ENCODE data around the gene EN1.

Gene EN1

GRCh38 chr2:118842661-118843482 lies 4.6 kb downstream of the EN1 start:
- DNase-seq: no peak

GRCh38 chr2:118841828-118842461 lies 5.5 kb downstream of the EN1 start:
- DNase-seq: no peak

DNA sequence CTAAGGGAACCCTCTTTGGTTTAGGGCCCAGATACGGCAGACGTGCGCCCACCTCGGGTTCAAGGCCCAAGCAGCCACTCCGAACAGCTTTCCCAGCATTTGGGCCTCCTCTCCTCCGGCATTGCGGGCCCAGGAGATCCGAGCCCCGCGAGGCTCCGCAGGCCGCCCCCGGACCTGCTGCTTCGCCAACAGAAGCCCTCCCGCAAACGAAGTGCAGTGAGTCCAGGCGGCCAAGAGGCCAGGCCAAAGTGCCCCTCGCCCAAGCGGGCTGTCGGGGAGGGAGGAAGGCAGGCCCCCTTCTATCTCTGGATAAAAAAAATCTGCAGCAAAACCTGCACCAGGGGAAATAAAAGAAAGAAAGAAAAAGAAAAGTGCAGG lies 6.0 kb downstream of the EN1 start:
- DNase-seq: no peak

DNA sequence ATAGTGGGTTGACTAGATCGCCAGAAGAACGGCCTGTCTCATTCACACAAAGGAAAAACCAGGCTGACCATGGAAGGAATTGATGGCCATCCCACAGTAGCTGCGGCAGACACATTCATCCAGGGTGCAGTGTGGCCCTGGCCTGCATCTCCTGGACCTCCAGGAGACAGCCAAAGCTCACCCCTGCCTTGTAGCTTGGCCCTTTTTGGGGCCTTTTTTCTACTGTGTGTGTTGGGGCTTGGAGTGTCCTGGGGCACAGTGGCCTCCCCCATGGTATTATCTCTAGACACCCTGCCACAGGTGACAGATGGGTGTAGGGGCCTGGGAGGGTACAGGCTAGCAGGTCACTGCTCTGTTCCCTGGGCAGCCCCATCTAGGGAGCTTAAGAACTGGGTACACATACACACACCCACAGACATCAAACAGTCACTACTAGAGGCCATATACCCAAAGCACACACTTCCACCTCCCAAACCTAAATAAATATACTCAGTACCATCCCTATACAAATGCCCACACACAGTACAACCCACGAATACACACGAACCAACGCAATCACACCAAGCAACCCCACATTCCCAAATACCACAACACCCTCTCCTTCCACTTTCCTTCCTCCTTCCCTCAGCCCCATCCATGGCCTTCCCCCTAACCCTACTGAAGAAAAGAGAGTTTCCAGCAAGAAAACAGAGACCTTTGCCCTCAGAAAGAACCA lies 8.6 kb downstream of the EN1 start:
- no peak for DNase-seq

DNA sequence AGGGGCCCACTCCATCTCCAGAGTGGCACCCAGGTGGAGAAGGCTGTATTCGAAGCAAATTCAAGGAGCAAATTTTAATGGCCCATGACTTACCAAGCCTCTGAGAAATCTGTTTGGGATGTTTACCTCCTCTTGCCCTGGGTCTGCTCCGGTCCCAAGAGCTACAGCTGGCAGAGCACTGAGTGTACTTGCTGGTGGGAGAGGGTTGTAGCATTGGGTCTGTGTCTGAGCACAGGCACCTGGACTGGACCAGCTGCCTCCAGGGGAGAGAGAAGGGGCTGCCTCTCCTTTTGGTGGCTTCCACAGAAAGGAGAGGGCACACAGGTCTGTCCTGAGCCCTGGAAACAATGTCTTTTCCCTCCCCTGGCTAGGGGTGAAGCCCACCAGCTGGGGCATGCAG lies 9.8 kb downstream of the EN1 start:
- no peak for DNase-seq

- no peak for DNase-seq
Measured at GRCh38 chr2:118837067-118837466, 10.4 kb downstream of the EN1 start.

- no peak for DNase-seq
Measured at GRCh38 chr2:118836411-118836930, 11.0 kb downstream of the EN1 start.

- no peak for DNase-seq
Measured at GRCh38 chr2:118835746-118836410, 11.6 kb downstream of the EN1 start.

DNA sequence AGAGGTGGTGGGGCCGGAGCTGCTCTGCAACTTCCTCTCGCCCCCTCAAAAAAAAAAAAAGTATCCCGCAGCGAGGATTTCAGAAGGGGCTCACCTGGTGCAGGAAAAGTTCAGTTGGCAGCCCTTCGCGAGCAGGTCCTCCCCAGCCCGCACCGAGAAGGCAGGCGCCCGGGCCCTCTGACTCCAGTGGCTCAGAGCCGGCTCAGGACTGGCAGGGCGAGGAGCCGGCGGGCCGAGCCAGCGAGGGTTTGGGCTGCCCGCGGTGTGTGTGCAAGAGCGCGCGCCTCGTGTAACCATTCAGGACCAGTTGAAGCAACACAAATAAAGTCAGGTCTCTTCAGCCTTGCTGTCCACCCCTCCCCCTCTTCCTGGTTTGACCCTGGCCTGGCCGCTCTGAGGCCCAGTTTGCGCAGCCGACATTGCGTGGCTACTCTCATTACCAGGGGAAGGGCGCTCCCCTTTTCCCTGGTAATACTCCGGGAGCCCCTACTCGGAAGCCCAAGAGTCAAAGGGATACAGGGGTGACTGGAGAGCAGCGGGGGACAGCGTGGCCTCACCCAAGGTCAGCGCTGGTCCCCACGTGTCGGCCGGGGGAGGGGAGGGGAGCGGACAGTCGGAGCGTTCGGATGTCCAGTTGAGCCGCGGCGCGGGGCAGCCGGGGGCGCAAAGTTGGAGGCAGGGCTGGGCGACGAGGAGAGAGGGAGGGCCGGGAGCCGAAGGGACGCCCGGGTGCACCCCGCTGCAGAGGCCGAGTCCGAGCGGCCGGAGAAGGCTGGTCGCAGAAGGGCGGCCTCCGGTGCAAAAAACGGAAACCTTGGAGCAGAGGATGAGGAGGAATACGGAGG lies 12.3 kb downstream of the EN1 start:
- no peak for DNase-seq

- DNase-seq: no peak
Measured at GRCh38 chr2:118834440-118834810, 13.0 kb downstream of the EN1 start.

- DNase-seq: no peak
Measured at GRCh38 chr2:118833716-118834439, 13.6 kb downstream of the EN1 start.

DNA sequence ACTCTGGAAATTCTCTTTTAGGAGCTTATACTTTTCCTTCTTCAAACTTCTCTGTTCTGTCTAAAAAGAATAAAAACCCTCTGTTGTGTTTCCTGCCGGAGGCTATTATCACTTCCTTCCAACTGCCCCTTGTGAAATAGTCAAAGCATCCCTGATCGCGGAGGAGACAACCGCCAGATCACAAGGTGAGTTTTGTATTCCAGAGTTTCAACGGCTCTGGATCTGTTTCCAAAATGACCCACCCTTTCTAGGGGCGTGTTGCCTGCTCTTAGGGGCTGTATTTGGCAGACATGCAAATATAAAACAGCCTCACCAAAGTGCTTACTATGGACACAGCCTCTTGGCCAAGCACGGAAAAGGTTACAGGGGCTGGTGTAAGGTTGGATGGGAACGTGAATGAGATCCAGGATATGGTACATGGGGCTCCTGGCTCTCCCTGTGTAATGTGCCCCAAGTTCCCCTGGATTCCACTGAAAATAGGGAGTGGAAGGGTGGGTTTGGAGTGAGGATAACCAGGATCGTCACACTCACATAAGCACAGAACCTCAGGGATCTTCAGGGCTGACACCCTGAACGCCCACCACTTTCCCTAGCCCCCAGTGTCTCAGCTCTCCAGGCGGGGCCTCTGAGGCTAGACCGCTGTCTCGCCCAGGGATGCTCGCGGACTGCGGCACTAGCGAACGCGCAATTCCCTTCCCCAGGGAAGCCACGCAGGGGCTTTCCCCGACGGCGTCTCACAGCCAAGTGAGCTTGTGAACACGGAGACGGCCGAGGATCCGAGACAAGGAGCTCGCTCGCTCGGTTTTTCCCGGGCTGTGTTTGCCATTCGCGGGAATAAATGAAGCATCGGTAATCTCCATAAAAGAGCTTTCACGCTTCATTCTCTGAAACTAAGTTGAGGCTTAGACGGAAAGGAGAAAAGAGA lies 14.4 kb downstream of the EN1 start:
- no peak for DNase-seq

- no peak for DNase-seq
Measured at GRCh38 chr2:118832071-118832790, 15.2 kb downstream of the EN1 start.

DNA sequence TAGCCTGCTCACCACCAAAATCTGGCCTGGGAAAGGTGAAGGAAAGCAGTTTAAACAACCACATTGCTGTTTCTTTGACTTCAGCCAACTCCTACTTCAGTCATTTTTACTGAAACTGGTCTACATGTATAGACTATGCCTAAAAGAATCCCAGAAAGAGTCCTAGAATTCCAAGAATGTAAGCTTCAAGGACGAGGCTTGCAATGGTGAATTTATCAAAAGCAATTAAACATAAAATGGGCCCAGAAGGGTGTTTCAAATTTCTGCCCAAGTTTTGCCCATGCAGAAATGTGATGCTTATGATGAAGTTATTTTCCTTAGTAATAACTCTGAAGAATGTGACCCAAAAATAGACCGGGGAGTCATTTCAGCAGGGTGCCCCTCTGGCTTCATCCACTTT lies 16.6 kb downstream of the EN1 start:
- no peak for DNase-seq

- no peak for DNase-seq
Measured at GRCh38 chr2:118830118-118830517, 17.3 kb downstream of the EN1 start.

DNA sequence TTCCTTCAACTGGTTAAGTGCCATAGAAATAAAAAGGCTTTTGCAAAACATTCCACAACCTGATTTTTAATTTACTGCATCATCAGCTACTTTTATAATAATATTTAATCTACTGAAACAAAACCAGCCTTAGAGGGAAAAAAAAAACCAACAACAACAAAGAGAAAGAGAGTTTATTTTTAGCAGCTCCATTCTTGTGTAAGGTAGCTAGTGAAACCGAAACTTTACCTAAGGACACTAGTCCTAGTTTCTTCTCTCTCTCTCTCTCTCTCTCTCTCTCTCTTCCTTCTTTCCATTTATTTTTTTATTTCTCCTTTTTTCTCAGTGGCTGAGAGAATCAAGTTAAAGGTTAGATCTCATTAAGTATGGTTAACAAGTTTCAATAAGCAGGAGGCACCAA lies 21.4 kb downstream of the EN1 start:
- DNase-seq: no peak

- no peak for DNase-seq
Measured at GRCh38 chr2:118823633-118824032, 23.8 kb downstream of the EN1 start.

DNA sequence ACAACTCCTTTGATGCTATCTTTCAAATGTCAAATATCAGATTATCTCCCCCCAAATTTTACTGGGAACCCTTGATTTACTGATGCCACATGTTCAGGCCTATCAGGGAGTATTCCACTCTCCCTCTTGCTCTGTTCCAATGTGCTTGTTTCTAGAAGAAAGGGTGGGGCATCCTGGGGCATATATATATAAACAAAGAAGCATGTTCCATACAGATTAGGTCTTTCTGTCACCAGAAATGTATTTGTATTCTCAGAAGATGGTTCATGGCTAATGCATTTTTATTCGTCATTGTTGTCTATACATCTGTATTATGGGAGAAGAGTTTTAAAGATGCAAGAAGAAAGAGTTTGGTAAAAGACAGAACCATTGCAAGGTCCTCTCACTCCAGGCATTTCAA lies 24.9 kb downstream of the EN1 start:
- no peak for DNase-seq

GRCh38 chr2:118822015-118822414 lies 25.4 kb downstream of the EN1 start:
- no peak for DNase-seq

GRCh38 chr2:118817469-118817868 lies 30.0 kb downstream of the EN1 start:
- DNase-seq: no peak

Data from stimulated activated naive CD4-positive, alpha-beta T cell treated with Interleukin-2 at 50 U/mL for 16 hours (primary cell).